Amygdala (tissue), 56 donors: Measurements from ENCODE around the gene STIM2.

Experiments used
- DNase-seq, 56 donors: peaks; one replicate each; lab custom pipeline; 2025; lab: John Stamatoyannopoulos, UW

STIM2 gene

GRCh38 chr4:26836539-26836938 lies 24.1 kb upstream of the STIM2 start:
- DNase-seq: peak in 1 of 56 donors; percentile 6

GRCh38 chr4:26837993-26838842 lies 22.4 kb upstream of the STIM2 start:
- peak in 1 of 56 donors; percentile 3 for DNase-seq

DNA sequence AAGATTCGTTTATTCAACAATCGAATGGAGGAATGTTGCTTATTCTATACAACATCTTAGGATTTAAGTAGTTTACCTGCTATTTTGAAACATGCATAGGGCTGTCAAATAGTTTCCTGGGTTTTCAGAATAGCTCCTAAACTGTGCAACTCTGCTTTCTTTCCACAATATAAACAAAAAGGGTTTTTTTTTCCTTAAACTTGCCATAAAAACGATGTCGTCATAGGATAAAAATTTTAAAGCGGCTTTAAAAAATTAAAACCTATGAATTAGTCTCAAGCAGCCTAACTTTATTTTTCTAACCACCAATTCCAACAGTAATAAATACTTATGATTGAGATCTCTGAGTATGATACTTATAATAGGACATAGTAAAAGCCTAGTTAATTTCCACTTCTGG lies 21.6 kb upstream of the STIM2 start:
- no peak for DNase-seq

GRCh38 chr4:26839534-26839951 lies 21.1 kb upstream of the STIM2 start:
- DNase-seq: peak in 19 of 56 donors; percentile 1 to 47 (median 10)

- no peak for DNase-seq
These were observed 19.9 kb upstream of the STIM2 start for GRCh38 chr4:26840786-26841185.

- DNase-seq: no peak
These were observed 17.7 kb upstream of the STIM2 start for GRCh38 chr4:26842911-26843310.

GRCh38 chr4:26850528-26850927 lies 10.1 kb upstream of the STIM2 start:
- no peak for DNase-seq

DNA sequence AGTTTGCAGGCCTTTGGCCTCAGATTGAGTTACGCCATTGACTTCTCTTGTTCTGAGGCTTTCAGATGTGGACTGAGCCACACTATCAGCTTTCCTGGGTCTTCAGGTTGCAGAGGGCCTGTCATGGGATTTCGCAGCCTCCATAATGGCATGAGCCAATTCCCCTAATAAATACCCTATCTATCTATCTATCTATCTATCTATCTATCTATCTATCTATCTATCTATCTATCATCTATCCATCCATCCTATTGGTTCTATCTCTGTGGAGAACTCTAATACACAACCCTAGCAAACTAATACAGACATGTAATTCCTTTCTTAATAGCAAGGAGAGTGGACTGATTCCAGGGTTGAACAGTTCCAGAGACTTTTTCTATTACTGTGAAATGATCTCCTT lies 9.5 kb upstream of the STIM2 start:
- no peak for DNase-seq

DNA sequence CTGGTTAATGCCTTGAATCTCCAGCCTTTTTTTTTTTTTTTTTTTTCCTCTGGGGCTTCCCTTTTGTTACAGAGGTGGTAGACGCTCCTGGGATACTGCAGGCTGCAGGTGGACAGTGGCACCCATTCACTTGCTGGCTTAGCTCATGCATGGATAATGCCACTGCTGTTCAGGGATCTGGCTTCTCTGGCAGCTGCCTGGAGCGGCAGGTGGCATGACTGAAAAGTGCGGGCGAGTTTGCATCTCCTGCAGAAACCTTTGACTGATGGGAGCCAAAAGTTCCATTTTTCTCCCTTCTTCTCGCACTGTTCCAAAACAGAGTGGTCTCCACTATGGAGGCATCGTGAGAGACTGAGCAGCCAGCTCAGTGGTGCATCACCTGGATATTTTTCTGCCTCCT lies 5.9 kb upstream of the STIM2 start:
- DNase-seq: no peak

DNA sequence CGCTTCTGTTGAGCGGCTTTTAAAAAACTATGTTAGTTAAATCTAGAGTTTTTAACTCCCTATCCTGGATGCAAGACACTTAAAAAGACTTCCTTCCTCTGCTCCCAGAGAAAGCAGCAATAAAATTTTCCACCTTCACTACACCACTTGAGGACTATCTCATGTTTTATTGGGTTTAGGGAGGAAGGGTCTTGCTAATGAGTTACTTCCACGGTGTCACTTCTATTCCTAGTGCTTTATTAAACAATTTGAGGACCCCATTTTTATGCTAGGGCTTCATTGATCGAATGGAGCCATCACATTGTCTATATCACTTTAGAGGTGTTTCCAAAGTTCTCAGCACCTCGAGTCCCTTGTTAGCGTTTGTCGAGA lies 3.7 kb upstream of the STIM2 start:
- no peak for DNase-seq

GRCh38 chr4:26857278-26858034 lies 3.2 kb upstream of the STIM2 start:
- DNase-seq: peak; percentile 25 to 91 (median 77)

- no peak for DNase-seq
These were observed 2.4 kb upstream of the STIM2 start for GRCh38 chr4:26858035-26858918.

DNA sequence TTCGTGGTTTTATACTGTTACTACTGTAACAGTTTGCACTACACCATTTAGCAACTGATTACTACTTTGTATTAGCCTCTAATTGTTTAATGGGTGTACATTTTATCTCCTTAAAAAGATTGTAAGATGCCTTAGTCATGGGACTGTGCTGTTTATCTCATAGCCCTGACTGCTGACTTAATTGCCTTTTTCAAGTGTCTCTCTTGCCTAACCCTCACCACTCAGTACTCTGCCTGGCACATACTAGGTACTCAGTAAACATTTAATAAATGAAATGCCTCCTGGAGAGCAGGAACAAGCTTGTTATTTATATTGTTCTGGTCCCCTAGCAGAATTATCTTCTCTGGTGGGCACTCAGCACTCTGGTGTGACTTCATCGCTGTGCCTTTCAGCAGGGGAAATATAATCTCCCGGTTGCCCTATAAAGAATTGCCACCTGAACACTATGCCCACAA lies 1.7 kb upstream of the STIM2 start:
- no peak for DNase-seq

GRCh38 chr4:26859762-26860156 lies 882 bp upstream of the STIM2 start:
- DNase-seq: no peak

DNA sequence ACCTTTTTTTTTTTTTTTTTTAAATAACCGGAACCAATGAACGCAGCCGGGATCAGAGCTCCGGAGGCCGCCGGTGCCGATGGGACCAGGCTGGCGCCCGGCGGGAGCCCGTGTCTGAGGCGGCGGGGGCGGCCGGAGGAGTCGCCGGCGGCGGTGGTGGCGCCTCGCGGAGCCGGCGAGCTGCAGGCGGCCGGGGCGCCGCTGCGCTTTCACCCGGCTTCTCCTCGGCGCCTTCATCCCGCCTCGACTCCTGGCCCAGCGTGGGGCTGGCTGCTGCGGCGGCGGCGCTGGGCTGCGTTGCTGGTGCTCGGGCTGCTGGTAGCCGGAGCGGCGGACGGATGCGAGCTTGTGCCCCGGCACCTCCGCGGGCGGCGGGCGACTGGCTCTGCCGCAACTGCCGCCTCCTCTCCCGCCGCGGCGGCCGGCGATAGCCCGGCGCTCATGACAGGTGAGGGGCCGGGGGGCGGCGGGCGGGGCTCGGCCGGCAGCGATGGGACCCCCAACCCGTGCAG lies 337 bp downstream of the STIM2 start:
- peak in 31 of 56 donors; percentile 28 to 81 (median 64) for DNase-seq

DNA sequence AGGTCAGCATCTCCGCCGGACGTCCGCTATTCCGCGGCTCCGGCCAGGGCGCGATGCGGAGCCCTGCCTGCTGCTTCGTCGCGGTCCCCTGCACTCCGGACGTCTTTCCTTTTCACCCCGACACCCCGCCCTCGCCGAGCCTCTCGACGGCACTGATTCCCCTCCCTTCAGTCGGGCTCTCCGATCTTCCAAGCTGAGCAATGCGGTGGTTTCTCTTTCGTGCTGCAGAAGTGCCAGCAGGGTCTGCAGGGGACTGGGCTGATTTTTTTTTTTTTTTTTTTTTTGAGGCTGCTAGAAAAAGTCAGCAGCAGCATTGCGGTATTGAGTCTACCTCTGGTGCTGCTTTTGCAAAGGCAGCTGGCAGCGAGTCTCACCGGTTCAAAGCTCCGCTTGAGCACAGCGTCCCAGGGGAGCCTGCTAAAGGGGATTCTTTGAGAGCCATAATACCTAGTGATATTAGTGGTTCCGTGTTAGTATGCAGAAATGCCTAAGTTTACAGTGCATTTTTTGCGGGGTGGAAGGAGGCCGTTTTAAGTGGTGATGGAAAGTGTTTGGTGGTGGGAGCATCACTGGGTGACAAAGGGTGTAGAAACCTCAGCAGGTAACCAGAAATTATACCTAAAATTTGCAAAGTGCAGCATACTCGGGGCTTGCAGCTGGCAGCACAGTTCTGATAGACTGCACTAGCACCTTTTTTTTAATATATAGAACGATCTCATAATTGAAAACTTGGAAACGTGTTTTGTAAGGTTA lies 969 bp downstream of the STIM2 start:
- DNase-seq: peak in 44 of 56 donors; percentile 15 to 76 (median 54)

DNA sequence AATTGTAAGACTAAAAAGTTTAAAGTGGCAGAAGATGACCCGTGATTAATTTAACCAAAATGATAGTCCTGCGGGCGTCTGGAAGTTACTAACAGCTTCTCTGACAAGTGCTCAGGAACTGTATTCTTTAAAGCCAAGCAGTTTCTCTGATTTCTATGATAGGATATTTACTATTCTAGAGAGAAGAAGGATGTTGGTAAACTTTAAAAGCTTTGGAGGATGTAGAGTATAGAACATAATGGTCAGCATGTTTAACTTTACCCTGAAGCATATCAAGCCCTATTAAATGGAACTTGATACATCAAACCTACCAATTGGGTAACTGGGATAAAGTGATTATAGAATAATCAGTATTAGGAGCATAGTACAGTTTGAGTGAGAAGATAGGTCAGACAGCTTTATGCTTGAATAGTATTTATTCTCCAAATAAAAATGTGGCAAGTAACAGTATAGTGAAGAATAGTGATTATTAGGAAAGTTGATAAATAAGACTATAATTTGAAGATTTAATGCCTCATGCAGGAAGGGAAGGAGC lies 1.8 kb downstream of the STIM2 start:
- no peak for DNase-seq

DNA sequence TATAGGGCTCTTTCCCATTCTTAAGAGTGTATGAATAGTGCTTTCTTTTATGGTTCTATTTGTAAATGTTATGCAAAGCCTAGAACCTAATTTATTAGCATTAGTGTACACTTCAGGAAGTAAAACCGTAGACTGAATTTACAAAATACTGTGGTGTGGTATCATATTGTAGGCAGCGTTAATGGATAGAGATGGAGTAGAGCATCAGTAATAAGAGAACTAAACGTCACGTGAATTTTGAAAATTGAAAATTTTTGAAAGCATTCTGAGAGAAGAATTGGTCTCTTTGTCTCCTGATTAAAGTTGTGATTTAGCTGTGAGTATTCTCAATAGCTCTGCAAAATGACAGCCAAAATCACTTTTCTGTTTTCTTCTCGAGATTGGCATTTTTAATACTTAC lies 2.9 kb downstream of the STIM2 start:
- DNase-seq: no peak

DNA sequence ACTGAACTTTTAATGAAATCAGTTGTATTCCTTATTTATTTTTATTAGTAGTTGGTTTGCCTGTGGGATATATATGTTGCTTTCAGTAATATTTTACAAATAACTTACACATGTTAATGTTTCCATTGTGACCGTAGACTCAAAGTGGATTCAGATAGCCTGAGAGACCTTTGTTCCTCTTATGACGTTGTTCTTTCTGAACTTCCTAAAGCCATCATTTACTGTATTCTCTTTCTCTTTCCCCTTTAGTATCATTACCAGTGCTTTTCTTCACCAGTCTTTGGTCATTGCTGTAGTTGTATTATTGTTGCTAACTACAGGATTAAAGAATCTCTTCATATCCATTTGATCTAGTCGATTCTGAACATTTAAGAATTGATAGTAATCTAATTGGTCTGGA lies 4.3 kb downstream of the STIM2 start:
- DNase-seq: no peak
